GM12891 (cell line): ENCODE measurements around the gene ENKD1.

Source experiments
- POLR2A ChIP-seq: IDR thresholded peaks from 2 replicates; pipeline ENCODE4 v1.6.1; 2011; ENCODE audit warnings: low read depth, low read length, control low read depth
- POLR2AphosphoS5 ChIP-seq: IDR thresholded peaks from 2 replicates; pipeline ENCODE4 v1.6.1; 2011; ENCODE audit warnings: low read depth, low read length, control low read depth
- POU2F2 ChIP-seq: IDR thresholded peaks from 2 replicates; pipeline ENCODE4 v1.6.1; 2011; ENCODE audit warnings: low read depth, mild to moderate bottlenecking, control low read depth, low read length, moderate library complexity
- SPI1 ChIP-seq: IDR thresholded peaks from 2 replicates; pipeline ENCODE4 v1.6.1; 2011; ENCODE audit warnings: low read depth, low read length, control low read depth
- TAF1 ChIP-seq: IDR thresholded peaks from 2 replicates; pipeline ENCODE4 v1.6.1; 2011; ENCODE audit warnings: low read depth, low read length, control low read depth

DNA sequence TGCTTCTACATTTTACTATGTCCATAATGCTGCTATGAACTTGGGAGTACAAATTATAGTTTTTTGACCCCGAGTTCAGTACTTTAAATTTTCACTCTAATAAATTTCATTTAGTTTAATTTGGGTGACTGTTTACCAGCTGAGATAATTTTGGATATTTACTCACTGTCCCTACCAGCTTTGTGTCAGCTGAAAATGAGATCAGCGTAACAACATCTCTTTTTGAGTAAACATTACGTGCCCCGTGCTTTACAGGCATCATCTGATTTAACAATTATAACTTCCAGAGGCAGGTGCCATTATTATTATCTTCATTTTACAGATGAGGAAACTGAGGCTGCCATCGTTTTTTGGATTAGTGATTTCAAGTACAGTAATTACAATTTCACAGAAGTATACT, 37.6 kb upstream of the ENKD1 start:
- TF ChIP-seq POLR2A, result no peak
- no peak for TF ChIP-seq TAF1
- TF ChIP-seq POLR2AphosphoS5, result no peak
- no peak for TF ChIP-seq POU2F2
- TF ChIP-seq SPI1, result no peak
